PC-3 (cell line): ENCODE measurements around the gene UMODL1.

ENCODE experiments used
- EZH2phosphoT487 ChIP-seq: fragments of 300-600 bp; sonication (generic); IDR thresholded peaks from 2 replicates; pipeline ENCODE4 v1.6.1; 2018; ENCODE audit warnings: mild to moderate bottlenecking, antibody characterized with exemption, low read length, borderline replicate concordance
- TF ChIP-seq, protein P1 (sequence below): fragments of 300-600 bp; sonication (generic); conservative IDR thresholded peaks from 2 replicates; pipeline ENCODE4 v1.5.1; 2017; ENCODE audit warnings: antibody characterized with exemption, low read depth, mild to moderate bottlenecking, low read length

DNA sequence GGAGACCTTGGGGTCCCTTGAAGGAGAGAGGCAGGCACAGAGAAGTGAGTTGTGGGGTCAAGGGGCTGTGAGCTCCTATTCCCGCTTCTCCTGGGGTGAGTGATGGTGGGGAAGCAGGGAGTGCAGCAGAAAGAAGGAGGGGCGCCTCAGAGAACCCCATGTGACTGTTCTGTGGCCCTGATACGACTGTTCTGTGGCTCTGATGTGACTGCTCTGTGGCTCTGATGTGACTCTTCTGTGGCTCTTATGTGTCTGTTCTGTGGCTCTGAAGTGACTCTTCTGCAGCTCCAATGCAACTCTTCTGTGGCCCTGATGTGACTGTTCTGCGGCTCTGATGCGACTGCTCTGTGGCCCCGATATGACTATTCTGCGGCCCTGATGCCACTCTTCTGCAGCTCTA is 29.9 kb upstream of the UMODL1 start:
- TF ChIP-seq, protein P1, sequence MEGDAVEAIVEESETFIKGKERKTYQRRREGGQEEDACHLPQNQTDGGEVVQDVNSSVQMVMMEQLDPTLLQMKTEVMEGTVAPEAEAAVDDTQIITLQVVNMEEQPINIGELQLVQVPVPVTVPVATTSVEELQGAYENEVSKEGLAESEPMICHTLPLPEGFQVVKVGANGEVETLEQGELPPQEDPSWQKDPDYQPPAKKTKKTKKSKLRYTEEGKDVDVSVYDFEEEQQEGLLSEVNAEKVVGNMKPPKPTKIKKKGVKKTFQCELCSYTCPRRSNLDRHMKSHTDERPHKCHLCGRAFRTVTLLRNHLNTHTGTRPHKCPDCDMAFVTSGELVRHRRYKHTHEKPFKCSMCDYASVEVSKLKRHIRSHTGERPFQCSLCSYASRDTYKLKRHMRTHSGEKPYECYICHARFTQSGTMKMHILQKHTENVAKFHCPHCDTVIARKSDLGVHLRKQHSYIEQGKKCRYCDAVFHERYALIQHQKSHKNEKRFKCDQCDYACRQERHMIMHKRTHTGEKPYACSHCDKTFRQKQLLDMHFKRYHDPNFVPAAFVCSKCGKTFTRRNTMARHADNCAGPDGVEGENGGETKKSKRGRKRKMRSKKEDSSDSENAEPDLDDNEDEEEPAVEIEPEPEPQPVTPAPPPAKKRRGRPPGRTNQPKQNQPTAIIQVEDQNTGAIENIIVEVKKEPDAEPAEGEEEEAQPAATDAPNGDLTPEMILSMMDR = no peak
- TF ChIP-seq EZH2phosphoT487 = no peak
